GM23338 (cell line): ENCODE results near the gene RGL1.

Experiments used
- CTCF ChIP-seq, 2 experiments: fragments of 200-600 bp in 1 of 2; sonication (generic) in 1 of 2; conservative IDR thresholded peaks; 2 replicates each; pipeline versions ENCODE4 v1.5.1 to v1.6.1; 2016 to 2017; ENCODE audit warnings: antibody characterized with exemption in 2 of 2, low read depth in 2 of 2, mild to moderate bottlenecking in 2 of 2, moderate library complexity in 1 of 2
- ETS1 ChIP-seq: IDR thresholded peaks from 2 replicates; pipeline ENCODE4 v1.6.1; 2016; ENCODE audit warnings: antibody characterized with exemption
- EZH2 ChIP-seq: fragments of 200-600 bp; sonication (generic); IDR thresholded peaks from one replicate; pipeline ENCODE4 v1.8.0; 2017; ENCODE audit warnings: antibody characterized with exemption, mild to moderate bottlenecking, low read depth; ENCODE audit not compliant: unreplicated experiment
- EZH2phosphoT487 ChIP-seq: fragments of 200-600 bp; sonication (generic); IDR thresholded peaks from one replicate; pipeline ENCODE4 v1.8.1; 2018; ENCODE audit warnings: antibody characterized with exemption; ENCODE audit not compliant: unreplicated experiment
- ZNF114 ChIP-seq: fragments of 250-450 bp; sonication (Bioruptor Pico); IDR thresholded peaks from 2 replicates; pipeline ENCODE4 v1.5.0; 2020; ENCODE audit warnings: mild to moderate bottlenecking, moderate library complexity
- ZNF462 ChIP-seq: fragments of 250-450 bp; sonication (Bioruptor Pico); IDR thresholded peaks from 2 replicates; pipeline ENCODE4 v1.5.0; 2020; ENCODE audit warnings: mild to moderate bottlenecking, moderate library complexity
- TF ChIP-seq, protein P1 (sequence below): IDR thresholded peaks from one replicate; pipeline ENCODE4 v1.6.1; 2018; ENCODE audit warnings: antibody characterized with exemption; ENCODE audit not compliant: unreplicated experiment

DNA sequence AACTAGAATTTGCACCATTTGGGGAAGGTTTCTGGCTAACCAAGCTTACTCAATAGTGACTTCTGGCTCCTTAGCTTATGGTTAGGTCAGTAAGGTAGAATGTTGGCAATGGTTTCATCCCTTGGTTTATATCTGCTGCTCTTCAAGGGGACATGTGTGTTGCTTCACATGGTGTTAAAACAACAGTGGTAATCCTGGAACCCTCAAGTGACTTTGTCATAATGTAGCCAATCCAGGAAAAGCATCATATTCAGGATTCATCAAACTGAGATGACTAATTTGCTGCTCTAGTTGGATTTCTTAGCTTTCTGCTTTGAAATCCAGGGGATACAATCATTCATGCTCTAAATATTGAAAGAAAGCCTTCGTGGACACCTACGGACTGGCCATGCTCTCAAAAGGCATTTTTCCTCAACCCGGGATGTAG, 108.7 kb downstream of the RGL1 start:
- TF ChIP-seq EZH2 (no peak), CTCF (conservative IDR thresholded peaks at IDR 0.05; ENCODE audit: low read depth in 2 of 2) (no peak), ZNF462 (no peak), ETS1 (no peak), ZNF114 (CRISPR knock-in tag) (no peak), EZH2phosphoT487 (no peak)
- TF ChIP-seq, protein P1, sequence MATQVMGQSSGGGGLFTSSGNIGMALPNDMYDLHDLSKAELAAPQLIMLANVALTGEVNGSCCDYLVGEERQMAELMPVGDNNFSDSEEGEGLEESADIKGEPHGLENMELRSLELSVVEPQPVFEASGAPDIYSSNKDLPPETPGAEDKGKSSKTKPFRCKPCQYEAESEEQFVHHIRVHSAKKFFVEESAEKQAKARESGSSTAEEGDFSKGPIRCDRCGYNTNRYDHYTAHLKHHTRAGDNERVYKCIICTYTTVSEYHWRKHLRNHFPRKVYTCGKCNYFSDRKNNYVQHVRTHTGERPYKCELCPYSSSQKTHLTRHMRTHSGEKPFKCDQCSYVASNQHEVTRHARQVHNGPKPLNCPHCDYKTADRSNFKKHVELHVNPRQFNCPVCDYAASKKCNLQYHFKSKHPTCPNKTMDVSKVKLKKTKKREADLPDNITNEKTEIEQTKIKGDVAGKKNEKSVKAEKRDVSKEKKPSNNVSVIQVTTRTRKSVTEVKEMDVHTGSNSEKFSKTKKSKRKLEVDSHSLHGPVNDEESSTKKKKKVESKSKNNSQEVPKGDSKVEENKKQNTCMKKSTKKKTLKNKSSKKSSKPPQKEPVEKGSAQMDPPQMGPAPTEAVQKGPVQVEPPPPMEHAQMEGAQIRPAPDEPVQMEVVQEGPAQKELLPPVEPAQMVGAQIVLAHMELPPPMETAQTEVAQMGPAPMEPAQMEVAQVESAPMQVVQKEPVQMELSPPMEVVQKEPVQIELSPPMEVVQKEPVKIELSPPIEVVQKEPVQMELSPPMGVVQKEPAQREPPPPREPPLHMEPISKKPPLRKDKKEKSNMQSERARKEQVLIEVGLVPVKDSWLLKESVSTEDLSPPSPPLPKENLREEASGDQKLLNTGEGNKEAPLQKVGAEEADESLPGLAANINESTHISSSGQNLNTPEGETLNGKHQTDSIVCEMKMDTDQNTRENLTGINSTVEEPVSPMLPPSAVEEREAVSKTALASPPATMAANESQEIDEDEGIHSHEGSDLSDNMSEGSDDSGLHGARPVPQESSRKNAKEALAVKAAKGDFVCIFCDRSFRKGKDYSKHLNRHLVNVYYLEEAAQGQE: no peak
